Parathyroid adenoma (tissue), 2 donors: ENCODE data around the gene ZNF384.

Experiments
- H2AFZ ChIP-seq: fragments of 300-600 bp; sonication (generic); one replicate; pipeline ENCODE4 v1.7.0; 2017; ENCODE audit warnings: antibody characterized with exemption, mild to moderate bottlenecking
- H3K27ac ChIP-seq: fragments of 300-600 bp; sonication (generic); one replicate; pipeline ENCODE4 v1.7.0; 2017
- H3K27me3 ChIP-seq: fragments of 300-600 bp; sonication (generic); one replicate; pipeline ENCODE4 v1.7.0; 2017; ENCODE audit warnings: low read length; ENCODE audit not compliant: control insufficient read depth, insufficient read depth
- H3K36me3 ChIP-seq: fragments of 300-600 bp; sonication (generic); one replicate; pipeline ENCODE4 v1.7.0; 2017; ENCODE audit warnings: low read length; ENCODE audit not compliant: control insufficient read depth, insufficient read depth
- H3K4me1 ChIP-seq: fragments of 300-600 bp; sonication (generic); one replicate; pipeline ENCODE4 v1.7.0; 2017; ENCODE audit warnings: control low read depth
- H3K4me2 ChIP-seq: fragments of 300-600 bp; sonication (generic); one replicate; pipeline ENCODE4 v1.7.0; 2017; ENCODE audit warnings: low read length
- H3K4me3 ChIP-seq: fragments of 300-600 bp; sonication (generic); one replicate; pipeline ENCODE4 v1.7.0; 2017; ENCODE audit warnings: low read depth, low read length
- H3K79me2 ChIP-seq: fragments of 300-600 bp; sonication (generic); one replicate; pipeline ENCODE4 v1.7.0; 2017; ENCODE audit warnings: control low read depth
- H3K9ac ChIP-seq: fragments of 300-600 bp; sonication (generic); one replicate; pipeline ENCODE4 v1.7.0; 2017; ENCODE audit warnings: mild to moderate bottlenecking
- H3K9me3 ChIP-seq: fragments of 300-600 bp; sonication (generic); one replicate; pipeline ENCODE4 v1.7.0; 2017; ENCODE audit warnings: low read length; ENCODE audit not compliant: control insufficient read depth
- TF ChIP-seq, protein P1 (sequence below): fragments of 300-600 bp; sonication (generic); IDR thresholded peaks from one replicate; pipeline ENCODE4 v1.7.0; 2017; ENCODE audit warnings: antibody characterized with exemption, mild to moderate bottlenecking
- donor health status: primary hyperparathyroidism.

ZNF384 gene

DNA sequence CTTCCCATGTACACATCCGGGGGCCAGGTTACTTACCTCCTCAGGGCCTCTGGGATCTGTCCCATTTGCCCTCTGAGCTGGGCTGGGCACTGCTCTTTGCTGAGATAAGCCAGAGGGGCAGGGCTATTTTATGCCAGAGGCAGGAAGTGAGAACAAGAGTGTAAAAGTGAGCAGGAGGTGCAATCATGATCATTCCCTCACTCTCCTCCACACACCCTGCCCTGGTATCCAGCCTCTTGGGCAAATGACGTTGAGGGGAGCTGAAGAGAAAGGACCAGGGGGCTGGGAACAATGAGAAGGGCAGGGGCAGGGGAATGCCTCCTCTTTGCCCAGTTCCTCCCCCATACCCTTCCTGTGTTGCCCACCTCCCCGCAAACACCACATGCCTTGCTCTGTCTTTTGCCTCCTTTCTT lies 57.6 kb downstream of the ZNF384 start:
- TF ChIP-seq, protein P1, sequence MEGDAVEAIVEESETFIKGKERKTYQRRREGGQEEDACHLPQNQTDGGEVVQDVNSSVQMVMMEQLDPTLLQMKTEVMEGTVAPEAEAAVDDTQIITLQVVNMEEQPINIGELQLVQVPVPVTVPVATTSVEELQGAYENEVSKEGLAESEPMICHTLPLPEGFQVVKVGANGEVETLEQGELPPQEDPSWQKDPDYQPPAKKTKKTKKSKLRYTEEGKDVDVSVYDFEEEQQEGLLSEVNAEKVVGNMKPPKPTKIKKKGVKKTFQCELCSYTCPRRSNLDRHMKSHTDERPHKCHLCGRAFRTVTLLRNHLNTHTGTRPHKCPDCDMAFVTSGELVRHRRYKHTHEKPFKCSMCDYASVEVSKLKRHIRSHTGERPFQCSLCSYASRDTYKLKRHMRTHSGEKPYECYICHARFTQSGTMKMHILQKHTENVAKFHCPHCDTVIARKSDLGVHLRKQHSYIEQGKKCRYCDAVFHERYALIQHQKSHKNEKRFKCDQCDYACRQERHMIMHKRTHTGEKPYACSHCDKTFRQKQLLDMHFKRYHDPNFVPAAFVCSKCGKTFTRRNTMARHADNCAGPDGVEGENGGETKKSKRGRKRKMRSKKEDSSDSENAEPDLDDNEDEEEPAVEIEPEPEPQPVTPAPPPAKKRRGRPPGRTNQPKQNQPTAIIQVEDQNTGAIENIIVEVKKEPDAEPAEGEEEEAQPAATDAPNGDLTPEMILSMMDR: no peak
- H3K4me1 ChIP-seq: peaks cover 2% of the 10 kb centered on the region
- H3K9ac ChIP-seq: no peak overlapping the region
- H3K9me3 ChIP-seq: no peaks in the 10 kb centered on the region
- no peak overlapping the region for H3K4me3 ChIP-seq
- H3K4me2 ChIP-seq: no peak overlapping the region
- no peaks in the 10 kb centered on the region for H3K27me3 ChIP-seq
- H3K79me2 ChIP-seq: no peaks in the 10 kb centered on the region
- no peak overlapping the region for H2AFZ ChIP-seq
- H3K27ac ChIP-seq: no peak overlapping the region
- no peaks in the 10 kb centered on the region for H3K36me3 ChIP-seq

DNA sequence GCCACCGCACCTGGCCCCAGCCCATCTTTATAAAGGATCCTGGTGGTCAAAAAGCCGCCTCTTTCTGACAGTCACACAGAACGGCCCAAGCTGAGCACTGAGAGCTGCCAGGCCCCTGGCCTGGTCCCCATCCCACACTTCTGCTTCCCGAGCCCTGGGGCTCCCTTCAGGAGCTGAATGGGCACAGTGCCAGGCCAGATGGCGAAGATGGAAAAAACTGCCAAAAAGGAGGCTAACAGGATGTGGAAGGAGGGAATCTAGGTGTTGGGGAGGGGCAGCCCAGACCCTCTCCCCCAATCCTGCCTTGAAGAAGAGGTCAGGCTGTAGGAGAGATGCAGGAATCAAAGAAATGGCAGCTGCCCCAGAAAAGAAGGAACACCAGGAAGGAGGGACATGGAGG lies 58.4 kb downstream of the ZNF384 start:
- no peak overlapping the region for H3K9ac ChIP-seq
- no peak overlapping the region for H2AFZ ChIP-seq
- no peaks in the 10 kb centered on the region for H3K9me3 ChIP-seq
- no peaks in the 10 kb centered on the region for H3K27me3 ChIP-seq
- H3K4me2 ChIP-seq: no peak overlapping the region
- peaks cover 2% of the 10 kb centered on the region for H3K4me1 ChIP-seq
- H3K79me2 ChIP-seq: no peaks in the 10 kb centered on the region
- no peak overlapping the region for H3K27ac ChIP-seq
- H3K4me3 ChIP-seq: no peak overlapping the region
- H3K36me3 ChIP-seq: no peaks in the 10 kb centered on the region
- TF ChIP-seq, protein P1: no peak

DNA sequence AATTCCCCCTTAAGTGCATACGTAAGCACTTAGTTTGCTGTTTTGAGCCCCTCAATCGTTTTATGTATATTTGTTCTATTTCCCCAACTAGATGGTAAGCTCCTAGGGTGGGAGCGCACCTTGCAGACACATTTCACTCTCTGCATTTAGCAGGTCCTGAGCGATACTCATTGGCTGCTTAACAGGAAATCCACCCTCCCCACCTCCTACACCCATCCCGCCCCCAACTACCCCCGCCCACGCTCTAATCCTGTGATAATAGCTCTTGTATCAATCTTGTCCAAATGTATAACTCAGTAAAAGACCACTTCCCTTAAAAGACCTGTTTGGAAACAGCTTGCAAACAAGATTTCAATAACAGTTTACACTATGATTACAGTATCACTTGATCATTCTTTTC lies 61.6 kb downstream of the ZNF384 start:
- no peak overlapping the region for H3K9ac ChIP-seq
- no peaks in the 10 kb centered on the region for H3K9me3 ChIP-seq
- no peak overlapping the region for H3K27ac ChIP-seq
- H2AFZ ChIP-seq: no peak overlapping the region
- no peaks in the 10 kb centered on the region for H3K36me3 ChIP-seq
- no peak overlapping the region for H3K4me3 ChIP-seq
- H3K4me2 ChIP-seq: no peak overlapping the region
- H3K27me3 ChIP-seq: no peaks in the 10 kb centered on the region
- TF ChIP-seq, protein P1: no peak
- peaks cover 8% of the 10 kb centered on the region for H3K4me1 ChIP-seq
- no peaks in the 10 kb centered on the region for H3K79me2 ChIP-seq

DNA sequence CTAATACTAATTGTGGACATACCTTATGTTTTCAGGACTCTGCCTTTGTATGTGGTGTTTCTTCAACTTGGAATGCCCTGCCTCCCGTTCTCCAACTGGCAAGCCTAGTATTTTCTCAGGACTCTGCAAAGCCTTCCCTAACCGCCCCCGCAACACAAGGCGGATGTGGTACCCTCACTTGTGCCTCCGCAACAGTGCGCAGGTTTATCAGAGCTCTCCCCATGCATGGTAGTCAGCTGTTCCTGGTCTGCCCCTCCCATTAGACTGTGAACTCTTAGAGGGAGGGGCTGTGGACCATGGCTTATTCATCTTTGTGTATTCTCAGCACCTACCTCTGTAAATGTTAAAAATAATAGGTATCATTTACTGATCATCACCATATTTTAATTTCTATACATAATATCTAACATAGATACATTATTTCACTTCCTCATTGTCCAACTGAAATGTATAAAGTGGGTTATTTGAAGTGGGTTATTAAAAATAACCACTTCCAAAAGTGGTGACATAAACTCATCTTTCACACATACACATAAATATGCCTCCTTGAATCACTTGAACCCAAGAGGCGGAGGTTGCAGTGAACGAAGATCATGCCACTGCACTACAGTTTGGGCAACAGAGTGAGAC lies 62.4 kb downstream of the ZNF384 start:
- Histone ChIP-seq H3K27ac (no peak overlapping the region), H3K79me2 (no peaks in the 10 kb centered on the region), H3K9ac (no peak overlapping the region), H3K9me3 (no peaks in the 10 kb centered on the region), H3K4me1 (peaks cover 5% of the 10 kb centered on the region), H3K36me3 (no peaks in the 10 kb centered on the region), H3K27me3 (no peaks in the 10 kb centered on the region), H2AFZ (no peak overlapping the region), H3K4me3 (no peak overlapping the region), H3K4me2 (no peak overlapping the region)
- TF ChIP-seq, protein P1: no peak

DNA sequence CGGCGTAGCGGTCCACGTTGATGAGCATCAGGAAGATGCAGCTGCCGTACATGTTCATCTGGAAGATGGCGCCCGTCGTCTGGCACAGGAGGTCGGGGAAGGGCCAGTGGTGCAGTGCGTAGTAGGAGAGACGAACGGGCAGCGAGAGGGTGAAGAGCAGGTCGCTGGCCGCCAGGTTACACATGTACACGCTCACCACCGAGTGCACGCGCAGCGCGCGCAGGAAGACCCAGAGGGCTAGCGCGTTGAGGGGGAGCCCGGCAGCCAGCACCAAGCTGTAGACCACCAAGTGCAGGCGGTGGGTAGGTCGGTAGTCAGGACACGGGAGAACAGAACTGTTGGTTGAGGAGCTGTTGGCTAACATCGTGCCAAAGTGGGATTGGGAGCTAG lies 68.3 kb downstream of the ZNF384 start:
- Histone ChIP-seq H3K4me1 (peaks cover 5% of the 10 kb centered on the region), H3K36me3 (no peaks in the 10 kb centered on the region), H3K27me3 (no peaks in the 10 kb centered on the region), H3K79me2 (no peaks in the 10 kb centered on the region), H3K4me3 (no peak overlapping the region), H3K27ac (no peak overlapping the region), H3K4me2 (no peak overlapping the region), H3K9ac (no peak overlapping the region), H2AFZ (peak overlapping the region; percentile 16), H3K9me3 (no peaks in the 10 kb centered on the region)
- TF ChIP-seq, protein P1: no peak
